HepG2 (cell line): ENCODE measurements around the gene PRMT2.

Experiments
- CBX2 ChIP-seq, 2 experiments: fragments of 200-600 bp in 1 of 2; sonication (generic); formaldehyde crosslinking in 1 of 2; IDR thresholded peaks; 2 replicates each; pipeline versions ENCODE4 v1.7.0 to v1.8.1; 2018 to 2022; ENCODE audit warnings: low read depth in 2 of 2, low read length in 1 of 2, mild to moderate bottlenecking in 1 of 2, missing genetic modification reagents in 1 of 2
- EZH2 ChIP-seq: conservative IDR thresholded peaks from 2 replicates; pipeline ENCODE4 v1.6.1; 2012; ENCODE audit warnings: mild to moderate bottlenecking, low read depth, low read length, moderate library complexity
- KDM5A ChIP-seq: fragments of 200-600 bp; sonication (generic); IDR thresholded peaks from 2 replicates; pipeline ENCODE4 v1.7.0; 2018; ENCODE audit warnings: antibody characterized with exemption, mild to moderate bottlenecking, low read length, borderline replicate concordance
- NR1H2 ChIP-seq: sonication (generic); formaldehyde crosslinking; IDR thresholded peaks from 2 replicates; pipeline ENCODE4 v1.8.1; 2022; ENCODE audit warnings: low read depth, missing genetic modification reagents, borderline replicate concordance
- POLR2A ChIP-seq, 2 experiments: IDR thresholded peaks; 2 replicates each; pipeline ENCODE4 v1.6.1; 2011; ENCODE audit warnings: low read depth in 2 of 2, low read length in 2 of 2, mild to moderate bottlenecking in 1 of 2, moderate library complexity in 1 of 2; ENCODE audit not compliant: insufficient read depth in 1 of 2
- RAD21 ChIP-seq: fragments of 450-650 bp; formaldehyde crosslinking; IDR thresholded peaks from 2 replicates; pipeline ENCODE4 v1.5.0; 2020; ENCODE audit warnings: mild to moderate bottlenecking
- STAG1 ChIP-seq: sonication (generic); formaldehyde crosslinking; IDR thresholded peaks from 2 replicates; pipeline ENCODE4 v1.4.0; 2020; ENCODE audit warnings: missing genetic modification reagents
- TAF1 ChIP-seq: sonication (generic); formaldehyde crosslinking; IDR thresholded peaks from 2 replicates; pipeline ENCODE4 v1.4.0; 2020; ENCODE audit warnings: missing genetic modification reagents
- YEATS4 ChIP-seq: sonication (generic); formaldehyde crosslinking; IDR thresholded peaks from 2 replicates; pipeline ENCODE4 v1.4.0; 2020; ENCODE audit warnings: missing genetic modification reagents, borderline replicate concordance
- ZNF33A ChIP-seq: sonication (generic); formaldehyde crosslinking; IDR thresholded peaks from 2 replicates; pipeline ENCODE4 v1.5.1; 2020; ENCODE audit warnings: missing genetic modification reagents, mild to moderate bottlenecking, moderate library complexity, borderline replicate concordance
- ZNF512 ChIP-seq: sonication (generic); formaldehyde crosslinking; IDR thresholded peaks from 2 replicates; pipeline ENCODE4 v1.4.0; 2020; ENCODE audit warnings: mild to moderate bottlenecking, missing genetic modification reagents
- ZSCAN31 ChIP-seq: sonication (generic); formaldehyde crosslinking; IDR thresholded peaks from 2 replicates; pipeline ENCODE4 v1.5.0; 2020; ENCODE audit warnings: low read depth, mild to moderate bottlenecking, missing genetic modification reagents

DNA sequence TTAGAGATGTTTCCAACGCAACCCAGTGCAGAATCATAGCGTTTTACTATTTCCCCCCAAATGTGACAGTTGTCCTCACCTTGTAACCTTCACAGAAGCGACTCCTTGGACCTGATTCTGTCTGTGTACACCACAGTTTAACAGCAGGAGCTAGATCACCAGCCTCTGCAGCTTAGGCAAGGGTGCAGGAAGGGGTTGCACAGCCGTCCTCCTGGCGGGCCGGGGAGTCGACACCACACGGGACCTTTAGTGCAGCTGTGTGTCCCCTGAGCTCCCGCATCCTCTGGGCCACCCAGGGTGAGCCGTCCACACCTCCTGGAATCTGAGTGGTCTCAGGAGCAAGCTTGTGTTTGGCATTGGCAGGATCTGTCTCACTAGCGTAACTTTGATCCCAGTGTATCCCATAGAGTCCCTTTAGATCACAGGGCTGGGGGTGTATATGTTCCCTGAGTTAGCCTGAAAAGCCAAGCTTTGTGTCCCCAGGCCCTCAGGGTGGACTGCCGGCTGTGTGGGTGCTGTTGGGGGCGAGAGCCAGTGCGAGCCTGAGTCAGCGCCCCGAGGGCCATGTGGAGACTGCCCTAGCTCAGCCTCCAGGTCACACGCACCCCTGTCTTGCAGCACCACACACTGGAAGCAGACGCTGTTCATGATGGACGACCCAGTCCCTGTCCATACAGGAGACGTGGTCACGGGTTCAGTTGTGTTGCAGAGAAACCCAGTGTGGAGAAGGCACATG lies 27.5 kb downstream of the PRMT2 start:
- no peak for TF ChIP-seq TAF1
- no peak for TF ChIP-seq YEATS4
- no peak for TF ChIP-seq NR1H2
- TF ChIP-seq ZNF512, result no peak
- TF ChIP-seq KDM5A, result no peak
- TF ChIP-seq ZNF33A (CRISPR knock-in tag), result no peak
- no peak for TF ChIP-seq POLR2A (IDR thresholded peaks at IDR 0.05; ENCODE audit: insufficient read depth in 1 of 2, low read depth in 2 of 2, low read length in 2 of 2)
- TF ChIP-seq STAG1 (CRISPR knock-in tag), result no peak
- no peak for TF ChIP-seq ZSCAN31 (CRISPR knock-in tag)
- TF ChIP-seq CBX2 (IDR thresholded peaks at IDR 0.05; ENCODE audit: low read depth, low read length), result no peak
- TF ChIP-seq CBX2 (CRISPR knock-in tag; IDR thresholded peaks at IDR 0.05; ENCODE audit: low read depth), result no peak
- TF ChIP-seq EZH2, result no peak
- TF ChIP-seq RAD21 (CRISPR knock-in tag), result no peak
